ENCODE results near the gene LYPLA2. TPM values are rescaled to one million over a fixed set of nuclear protein-coding genes. Genes with fewer than 3 reads are reported as not detected.
A peak's percentile ranks its signal among the peaks of the same experiment; 100 is the strongest.

Gene LYPLA2
- total RNA-seq, 4 donors from 2014 or later: 23.1 to 110 (median 84.4) TPM

DNA sequence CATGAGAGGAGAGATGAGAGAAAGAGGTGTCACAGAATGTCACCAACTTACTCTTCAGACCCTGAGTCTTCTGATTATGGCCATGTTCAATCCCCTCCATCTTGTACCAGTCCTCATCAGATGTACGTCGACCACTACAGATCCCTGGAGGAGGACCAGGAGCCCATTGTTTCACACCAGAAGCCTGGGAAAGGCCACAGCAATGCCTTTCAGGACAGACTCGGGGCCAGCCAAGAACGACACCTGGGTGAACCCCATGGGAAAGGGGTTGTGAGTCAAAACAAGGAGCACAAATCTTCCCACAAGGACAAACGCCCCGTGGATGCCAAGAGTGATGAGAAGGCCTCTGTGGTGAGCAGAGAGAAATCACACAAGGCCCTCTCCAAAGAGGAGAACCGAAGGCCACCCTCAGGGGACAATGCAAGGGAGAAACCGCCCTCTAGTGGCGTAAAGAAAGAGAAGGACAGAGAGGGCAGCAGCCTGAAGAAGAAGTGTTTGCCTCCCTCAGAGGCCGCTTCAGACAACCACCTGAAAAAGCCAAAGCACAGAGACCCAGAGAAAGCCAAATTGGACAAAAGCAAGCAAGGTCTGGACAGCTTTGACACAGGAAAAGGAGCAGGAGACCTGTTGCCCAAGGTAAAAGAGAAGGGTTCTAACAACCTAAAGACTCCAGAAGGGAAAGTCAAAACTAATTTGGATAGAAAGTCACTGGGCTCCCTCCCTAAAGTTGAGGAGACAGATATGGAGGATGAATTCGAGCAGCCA lies 39.7 kb upstream of the LYPLA2 start:
- 59 to 63% methylated on average over 7 to 11 of the region's 11 CpGs for WGBS, 2 donors (ENCODE audit: low coverage in 1 of 2)
- Histone ChIP-seq H3K4me1 (peaks cover 0 to 10% (median 0%) of the 10 kb centered on the region in 4 donors), H3K27me3 (no peaks in the 10 kb centered on the region), H3K27ac (no peak overlapping the region), H3K36me3 (peaks cover 2 to 62% (median 32%) of the 10 kb centered on the region in 4 donors), H3K4me3 (no peak overlapping the region), H3K9me3 (no peaks in the 10 kb centered on the region)
- in situ Hi-C loops (cut with MboI; ENCODE audit: low pct_ligation_motif_present in 1 of 4, low pct_unique_long_range_greater_than_20kb in 1 of 4, low sequenced_read_pairs in 3 of 4) (no loop called here), intact Hi-C loops (cut with DNase I; ENCODE audit: low total_unique reads) (no loop called here)
- peak; percentile 27 for DNase-seq
- TF ChIP-seq EP300 (IDR thresholded peaks at IDR 0.05; ENCODE audit: low read depth): no peak
- TF ChIP-seq, protein P1, sequence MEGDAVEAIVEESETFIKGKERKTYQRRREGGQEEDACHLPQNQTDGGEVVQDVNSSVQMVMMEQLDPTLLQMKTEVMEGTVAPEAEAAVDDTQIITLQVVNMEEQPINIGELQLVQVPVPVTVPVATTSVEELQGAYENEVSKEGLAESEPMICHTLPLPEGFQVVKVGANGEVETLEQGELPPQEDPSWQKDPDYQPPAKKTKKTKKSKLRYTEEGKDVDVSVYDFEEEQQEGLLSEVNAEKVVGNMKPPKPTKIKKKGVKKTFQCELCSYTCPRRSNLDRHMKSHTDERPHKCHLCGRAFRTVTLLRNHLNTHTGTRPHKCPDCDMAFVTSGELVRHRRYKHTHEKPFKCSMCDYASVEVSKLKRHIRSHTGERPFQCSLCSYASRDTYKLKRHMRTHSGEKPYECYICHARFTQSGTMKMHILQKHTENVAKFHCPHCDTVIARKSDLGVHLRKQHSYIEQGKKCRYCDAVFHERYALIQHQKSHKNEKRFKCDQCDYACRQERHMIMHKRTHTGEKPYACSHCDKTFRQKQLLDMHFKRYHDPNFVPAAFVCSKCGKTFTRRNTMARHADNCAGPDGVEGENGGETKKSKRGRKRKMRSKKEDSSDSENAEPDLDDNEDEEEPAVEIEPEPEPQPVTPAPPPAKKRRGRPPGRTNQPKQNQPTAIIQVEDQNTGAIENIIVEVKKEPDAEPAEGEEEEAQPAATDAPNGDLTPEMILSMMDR (IDR thresholded peaks at IDR 0.05): peak; percentile 40 to 62 (median 51)
- TF ChIP-seq POLR2A (IDR thresholded peaks at IDR 0.05): no peak
- TF ChIP-seq POLR2AphosphoS5 (IDR thresholded peaks at IDR 0.05): no peak

DNA sequence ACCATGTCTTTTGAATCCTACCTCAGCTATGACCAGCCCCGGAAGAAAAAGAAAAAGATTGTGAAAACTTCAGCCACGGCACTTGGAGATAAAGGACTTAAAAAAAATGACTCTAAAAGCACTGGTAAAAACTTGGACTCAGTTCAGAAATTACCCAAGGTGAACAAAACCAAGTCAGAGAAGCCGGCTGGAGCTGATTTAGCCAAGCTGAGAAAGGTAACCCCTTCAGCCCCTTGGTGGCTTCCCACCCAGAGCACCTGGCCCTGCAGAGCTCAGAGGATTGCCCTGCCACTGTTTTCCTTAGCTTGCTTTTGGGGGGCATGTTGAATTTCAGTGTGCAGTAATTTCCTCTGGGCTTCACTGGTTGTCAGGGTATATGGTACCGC lies 39.1 kb upstream of the LYPLA2 start:
- Histone ChIP-seq H3K27me3 (no peaks in the 10 kb centered on the region), H3K4me1 (peaks cover 0 to 9% (median 0%) of the 10 kb centered on the region in 4 donors), H3K27ac (no peak overlapping the region), H3K9me3 (no peaks in the 10 kb centered on the region), H3K36me3 (peaks cover 2 to 68% (median 34%) of the 10 kb centered on the region in 4 donors), H3K4me3 (no peak overlapping the region)
- 86 to 91% methylated on average over 3 to 4 of the region's 4 CpGs for whole genome bisulfite sequencing, 2 donors (ENCODE audit: low coverage in 1 of 2)
- in situ Hi-C loops (cut with MboI; ENCODE audit: low pct_ligation_motif_present in 1 of 4, low pct_unique_long_range_greater_than_20kb in 1 of 4, low sequenced_read_pairs in 3 of 4): no loop called here
- TF ChIP-seq, protein P1 (IDR thresholded peaks at IDR 0.05): no peak
- TF ChIP-seq POLR2A (IDR thresholded peaks at IDR 0.05) (no peak), EP300 (IDR thresholded peaks at IDR 0.05; ENCODE audit: low read depth) (no peak), POLR2AphosphoS5 (IDR thresholded peaks at IDR 0.05) (no peak)
- intact Hi-C loops (cut with DNase I; ENCODE audit: low total_unique reads): no loop called here
- DNase-seq: no peak

DNA sequence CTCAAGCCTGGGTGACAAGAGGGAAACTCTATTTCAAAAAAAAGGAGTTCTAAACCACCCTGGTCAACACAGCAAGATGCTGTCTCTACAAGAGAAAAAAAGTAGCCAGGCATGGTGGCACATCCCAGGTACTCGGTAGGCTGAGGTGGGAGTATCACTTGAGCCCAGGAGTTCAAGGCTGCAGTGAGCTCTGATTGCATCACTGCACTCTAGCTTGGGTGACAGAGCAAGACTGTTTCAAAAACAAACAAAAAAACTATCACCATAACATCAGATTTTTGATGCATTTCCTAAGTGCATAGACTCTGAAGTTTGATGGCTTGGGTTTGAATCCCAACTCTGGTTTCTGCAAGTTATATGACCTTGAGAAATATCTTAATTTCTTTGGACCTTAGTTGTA lies 38.0 kb upstream of the LYPLA2 start:
- intact Hi-C loops (cut with DNase I; ENCODE audit: low total_unique reads): no loop called here
- peaks cover 2 to 79% (median 40%) of the 10 kb centered on the region in 4 donors for H3K36me3 ChIP-seq

DNA sequence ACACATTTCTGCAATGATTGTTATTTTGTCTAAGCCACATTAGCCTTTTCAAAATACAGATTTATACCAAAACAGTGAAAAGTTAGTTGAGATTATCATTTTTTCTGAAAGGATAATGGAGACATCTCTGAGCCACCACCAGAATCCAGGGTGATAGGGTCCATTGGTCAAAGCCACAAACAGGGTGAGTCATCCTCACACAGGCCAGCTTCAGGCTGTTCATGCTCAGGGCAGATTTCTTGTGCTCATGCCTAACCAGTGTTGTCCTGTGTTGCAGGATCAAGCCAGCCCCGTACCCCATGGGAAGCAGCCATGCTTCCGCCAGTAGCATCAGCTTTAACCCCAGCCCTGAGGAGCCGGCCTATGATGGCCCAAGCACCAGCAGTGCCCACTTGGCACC lies 34.3 kb upstream of the LYPLA2 start:
- in situ Hi-C loops (cut with MboI; ENCODE audit: low pct_ligation_motif_present in 1 of 4, low pct_unique_long_range_greater_than_20kb in 1 of 4, low sequenced_read_pairs in 3 of 4) (no loop called here), intact Hi-C loops (cut with DNase I; ENCODE audit: low total_unique reads) (no loop called here)
- Histone ChIP-seq H3K4me3 (no peak overlapping the region), H3K36me3 (peaks cover 2 to 95% (median 41%) of the 10 kb centered on the region in 4 donors), H3K9me3 (no peaks in the 10 kb centered on the region), H3K27me3 (no peaks in the 10 kb centered on the region), H3K27ac (no peak overlapping the region), H3K4me1 (peaks cover 0 to 3% (median 0%) of the 10 kb centered on the region in 4 donors)
- TF ChIP-seq POLR2A (IDR thresholded peaks at IDR 0.05) (no peak), POLR2AphosphoS5 (IDR thresholded peaks at IDR 0.05) (no peak), EP300 (IDR thresholded peaks at IDR 0.05; ENCODE audit: low read depth) (no peak)
- TF ChIP-seq, protein P1 (IDR thresholded peaks at IDR 0.05): no peak
- no peak for DNase-seq
- WGBS, 2 donors (ENCODE audit: low coverage in 1 of 2): 97% methylated on average over 3 of the region's 3 CpGs; no CpG with 5 or more reads in 1 of the 2 donors

More for the DNA sequence above, 38.0 kb upstream of the LYPLA2 start:
- Histone ChIP-seq H3K4me3 (no peak overlapping the region), H3K4me1 (no peaks in the 10 kb centered on the region), H3K9me3 (no peaks in the 10 kb centered on the region), H3K27me3 (no peaks in the 10 kb centered on the region), H3K27ac (no peak overlapping the region)
- in situ Hi-C loops (cut with MboI; ENCODE audit: low pct_ligation_motif_present in 1 of 4, low pct_unique_long_range_greater_than_20kb in 1 of 4, low sequenced_read_pairs in 3 of 4): no loop called here
- TF ChIP-seq, protein P1 (IDR thresholded peaks at IDR 0.05): no peak
- TF ChIP-seq POLR2AphosphoS5 (IDR thresholded peaks at IDR 0.05): no peak
- no peak for TF ChIP-seq POLR2A (IDR thresholded peaks at IDR 0.05)
- TF ChIP-seq EP300 (IDR thresholded peaks at IDR 0.05; ENCODE audit: low read depth): no peak
- 100% methylated on average over 1 of the region's 1 CpG; no CpG with 5 or more reads in 1 of the 2 donors for WGBS, 2 donors (ENCODE audit: low coverage in 1 of 2)
- no peak for DNase-seq

All from transverse colon (tissue), 4 donors.